ENCODE data around the gene ZBTB33.

ZBTB33 gene

GRCh38 chrX:120274958-120275357, 24.3 kb downstream of the ZBTB33 start:
- H3K27me3 ChIP-seq (ENCODE audit: control insufficient read depth in 1 of 2, insufficient read depth in 1 of 2, low read length in 2 of 2): peaks cover 6 to 22% of the 10 kb centered on the region in 2 experiments
- H3K14ac ChIP-seq (ENCODE audit: low read length in 2 of 2): no peak overlapping the region
- no peaks in the 10 kb centered on the region for H3K36me3 ChIP-seq (ENCODE audit: control insufficient read depth in 1 of 2, insufficient read depth in 2 of 2, low read depth in 1 of 2, low read length in 2 of 2)
- H3K18ac ChIP-seq (ENCODE audit: low read depth in 1 of 2, low read length in 2 of 2): no peak overlapping the region
- no peak overlapping the region for H4K8ac ChIP-seq (ENCODE audit: low read length)
- H3K4me3 ChIP-seq (ENCODE audit: insufficient read depth in 1 of 2, low read depth in 1 of 2, low read length in 2 of 2): no peak overlapping the region
- no peak overlapping the region for H2BK120ac ChIP-seq (ENCODE audit: low read depth, low read length)
- H3K9me3 ChIP-seq (ENCODE audit: control insufficient read depth, low read length): no peaks in the 10 kb centered on the region
- no peak overlapping the region for H3K9ac ChIP-seq (ENCODE audit: low read length)
- H3K4ac ChIP-seq (ENCODE audit: low read depth in 1 of 2, low read length in 2 of 2): no peak overlapping the region
- H3K4me2 ChIP-seq (ENCODE audit: low read length, poor library complexity, severe bottlenecking): no peak overlapping the region
- H2BK12ac ChIP-seq (ENCODE audit: low read length in 2 of 2): no peak overlapping the region
- no peak overlapping the region for H3K23ac ChIP-seq (ENCODE audit: low read length in 2 of 2)
- H2AK5ac ChIP-seq (ENCODE audit: low read length, severe bottlenecking): no peak overlapping the region
- no peak overlapping the region for H2BK15ac ChIP-seq (ENCODE audit: low read depth, poor library complexity, severe bottlenecking)
- no peak overlapping the region for H3K27ac ChIP-seq (ENCODE audit: low read length, poor library complexity, severe bottlenecking)
- H4K91ac ChIP-seq (ENCODE audit: low read length): no peak overlapping the region
- no peak overlapping the region for H2BK5ac ChIP-seq (ENCODE audit: low read depth, low read length, poor library complexity, severe bottlenecking)
- no peak overlapping the region for H2AFZ ChIP-seq (ENCODE audit: low read depth, low read length)
- 73% methylated on average over 1 of the region's 2 CpGs for WGBS
- H3K79me1 ChIP-seq (replicated peaks; ENCODE audit: low read length, poor library complexity, severe bottlenecking): no peaks in the 10 kb centered on the region
- no peaks in the 10 kb centered on the region for H3K4me1 ChIP-seq (ENCODE audit: control insufficient read depth, insufficient read depth, low read depth, low read length)
- DNase-seq: no peak

- 85% methylated on average over 9 of the region's 10 CpGs for WGBS
- Histone ChIP-seq H3K23ac (ENCODE audit: low read length in 2 of 2) (no peak overlapping the region), H2BK15ac (ENCODE audit: low read depth, poor library complexity, severe bottlenecking) (no peak overlapping the region), H4K91ac (ENCODE audit: low read length) (no peak overlapping the region), H2BK12ac (ENCODE audit: low read length in 2 of 2) (no peak overlapping the region), H3K14ac (ENCODE audit: low read length in 2 of 2) (no peak overlapping the region), H3K4me3 (ENCODE audit: insufficient read depth in 1 of 2, low read depth in 1 of 2, low read length in 2 of 2) (no peak overlapping the region), H3K4ac (ENCODE audit: low read depth in 1 of 2, low read length in 2 of 2) (no peak overlapping the region), H4K8ac (ENCODE audit: low read length) (no peak overlapping the region), H3K4me1 (ENCODE audit: control insufficient read depth, insufficient read depth, low read depth, low read length) (no peaks in the 10 kb centered on the region), H3K27me3 (ENCODE audit: control insufficient read depth in 1 of 2, insufficient read depth in 1 of 2, low read length in 2 of 2) (peaks cover 0 to 33% of the 10 kb centered on the region in 2 experiments), H3K9ac (ENCODE audit: low read length) (no peak overlapping the region), H2BK120ac (ENCODE audit: low read depth, low read length) (no peak overlapping the region), H2AK5ac (ENCODE audit: low read length, severe bottlenecking) (no peak overlapping the region), H3K36me3 (ENCODE audit: control insufficient read depth in 1 of 2, insufficient read depth in 2 of 2, low read depth in 1 of 2, low read length in 2 of 2) (no peaks in the 10 kb centered on the region), H3K18ac (ENCODE audit: low read depth in 1 of 2, low read length in 2 of 2) (no peak overlapping the region), H3K9me3 (ENCODE audit: control insufficient read depth, low read length) (no peaks in the 10 kb centered on the region), H2BK5ac (ENCODE audit: low read depth, low read length, poor library complexity, severe bottlenecking) (no peak overlapping the region), H3K4me2 (ENCODE audit: low read length, poor library complexity, severe bottlenecking) (no peak overlapping the region), H2AFZ (ENCODE audit: low read depth, low read length) (no peak overlapping the region), H3K79me1 (replicated peaks; ENCODE audit: low read length, poor library complexity, severe bottlenecking) (no peaks in the 10 kb centered on the region), H3K27ac (ENCODE audit: low read length, poor library complexity, severe bottlenecking) (no peak overlapping the region)
- no peak for DNase-seq
Observed at GRCh38 chrX:120281021-120281624, 30.5 kb downstream of the ZBTB33 start.

GRCh38 chrX:120281761-120282160, 31.1 kb downstream of the ZBTB33 start:
- WGBS: 73% methylated on average over 2 of the region's 4 CpGs
- no peak overlapping the region for H2BK120ac ChIP-seq (ENCODE audit: low read depth, low read length)
- DNase-seq: no peak
- no peak overlapping the region for H3K23ac ChIP-seq (ENCODE audit: low read length in 2 of 2)
- H3K4me1 ChIP-seq (ENCODE audit: control insufficient read depth, insufficient read depth, low read depth, low read length): no peaks in the 10 kb centered on the region
- no peak overlapping the region for H3K4ac ChIP-seq (ENCODE audit: low read depth in 1 of 2, low read length in 2 of 2)
- H3K9me3 ChIP-seq (ENCODE audit: control insufficient read depth, low read length): no peaks in the 10 kb centered on the region
- no peak overlapping the region for H2BK15ac ChIP-seq (ENCODE audit: low read depth, poor library complexity, severe bottlenecking)
- H3K36me3 ChIP-seq (ENCODE audit: control insufficient read depth in 1 of 2, insufficient read depth in 2 of 2, low read depth in 1 of 2, low read length in 2 of 2): no peaks in the 10 kb centered on the region
- H3K4me3 ChIP-seq (ENCODE audit: insufficient read depth in 1 of 2, low read depth in 1 of 2, low read length in 2 of 2): no peak overlapping the region
- H3K14ac ChIP-seq (ENCODE audit: low read length in 2 of 2): no peak overlapping the region
- H2AK5ac ChIP-seq (ENCODE audit: low read length, severe bottlenecking): no peak overlapping the region
- no peak overlapping the region for H3K18ac ChIP-seq (ENCODE audit: low read depth in 1 of 2, low read length in 2 of 2)
- no peak overlapping the region for H4K8ac ChIP-seq (ENCODE audit: low read length)
- no peaks in the 10 kb centered on the region for H3K79me1 ChIP-seq (replicated peaks; ENCODE audit: low read length, poor library complexity, severe bottlenecking)
- no peak overlapping the region for H2BK12ac ChIP-seq (ENCODE audit: low read length in 2 of 2)
- no peak overlapping the region for H2AFZ ChIP-seq (ENCODE audit: low read depth, low read length)
- no peak overlapping the region for H3K27ac ChIP-seq (ENCODE audit: low read length, poor library complexity, severe bottlenecking)
- H2BK5ac ChIP-seq (ENCODE audit: low read depth, low read length, poor library complexity, severe bottlenecking): no peak overlapping the region
- H3K27me3 ChIP-seq (ENCODE audit: control insufficient read depth in 1 of 2, insufficient read depth in 1 of 2, low read length in 2 of 2): peaks cover 0 to 28% of the 10 kb centered on the region in 2 experiments
- no peak overlapping the region for H3K9ac ChIP-seq (ENCODE audit: low read length)
- no peak overlapping the region for H3K4me2 ChIP-seq (ENCODE audit: low read length, poor library complexity, severe bottlenecking)
- no peak overlapping the region for H4K91ac ChIP-seq (ENCODE audit: low read length)

GRCh38 chrX:120282697-120283096, 32.1 kb downstream of the ZBTB33 start:
- Histone ChIP-seq H3K4me3 (ENCODE audit: insufficient read depth in 1 of 2, low read depth in 1 of 2, low read length in 2 of 2) (no peak overlapping the region), H3K4me2 (ENCODE audit: low read length, poor library complexity, severe bottlenecking) (no peak overlapping the region), H3K4me1 (ENCODE audit: control insufficient read depth, insufficient read depth, low read depth, low read length) (no peaks in the 10 kb centered on the region), H2AK5ac (ENCODE audit: low read length, severe bottlenecking) (no peak overlapping the region), H3K4ac (ENCODE audit: low read depth in 1 of 2, low read length in 2 of 2) (no peak overlapping the region), H3K36me3 (ENCODE audit: control insufficient read depth in 1 of 2, insufficient read depth in 2 of 2, low read depth in 1 of 2, low read length in 2 of 2) (no peaks in the 10 kb centered on the region), H4K91ac (ENCODE audit: low read length) (no peak overlapping the region), H3K9me3 (ENCODE audit: control insufficient read depth, low read length) (no peaks in the 10 kb centered on the region), H2BK15ac (ENCODE audit: low read depth, poor library complexity, severe bottlenecking) (no peak overlapping the region), H3K9ac (ENCODE audit: low read length) (no peak overlapping the region), H3K27me3 (ENCODE audit: control insufficient read depth in 1 of 2, insufficient read depth in 1 of 2, low read length in 2 of 2) (peaks cover 0 to 20% of the 10 kb centered on the region in 2 experiments), H2BK120ac (ENCODE audit: low read depth, low read length) (no peak overlapping the region), H2BK12ac (ENCODE audit: low read length in 2 of 2) (no peak overlapping the region), H3K27ac (ENCODE audit: low read length, poor library complexity, severe bottlenecking) (no peak overlapping the region), H3K14ac (ENCODE audit: low read length in 2 of 2) (no peak overlapping the region), H3K18ac (ENCODE audit: low read depth in 1 of 2, low read length in 2 of 2) (no peak overlapping the region), H3K79me1 (replicated peaks; ENCODE audit: low read length, poor library complexity, severe bottlenecking) (no peaks in the 10 kb centered on the region), H2AFZ (ENCODE audit: low read depth, low read length) (no peak overlapping the region), H2BK5ac (ENCODE audit: low read depth, low read length, poor library complexity, severe bottlenecking) (no peak overlapping the region), H3K23ac (ENCODE audit: low read length in 2 of 2) (no peak overlapping the region), H4K8ac (ENCODE audit: low read length) (no peak overlapping the region)
- DNase-seq: no peak
- no CpG with 5 or more reads among the region's 1 CpG for WGBS

Measured in mesenchymal stem cell (in vitro differentiated cells and primary cell).